ENCODE data around the gene ABCG8.

- TF ChIP-seq EZH2 (IDR thresholded peaks at IDR 0.05; ENCODE audit: borderline replicate concordance, low read depth, low read length, severe bottlenecking) (no peak), CTCF (IDR thresholded peaks at IDR 0.05; ENCODE audit: borderline replicate concordance, extremely low read depth, low read length, poor library complexity, severe bottlenecking) (no peak)
These were observed 52.1 kb downstream of the ABCG8 start for GRCh38 chr2:43890855-43891254.

Data from DND-41 (cell line).